ENCODE data around the gene RNF157.

The RNF157 gene

DNA sequence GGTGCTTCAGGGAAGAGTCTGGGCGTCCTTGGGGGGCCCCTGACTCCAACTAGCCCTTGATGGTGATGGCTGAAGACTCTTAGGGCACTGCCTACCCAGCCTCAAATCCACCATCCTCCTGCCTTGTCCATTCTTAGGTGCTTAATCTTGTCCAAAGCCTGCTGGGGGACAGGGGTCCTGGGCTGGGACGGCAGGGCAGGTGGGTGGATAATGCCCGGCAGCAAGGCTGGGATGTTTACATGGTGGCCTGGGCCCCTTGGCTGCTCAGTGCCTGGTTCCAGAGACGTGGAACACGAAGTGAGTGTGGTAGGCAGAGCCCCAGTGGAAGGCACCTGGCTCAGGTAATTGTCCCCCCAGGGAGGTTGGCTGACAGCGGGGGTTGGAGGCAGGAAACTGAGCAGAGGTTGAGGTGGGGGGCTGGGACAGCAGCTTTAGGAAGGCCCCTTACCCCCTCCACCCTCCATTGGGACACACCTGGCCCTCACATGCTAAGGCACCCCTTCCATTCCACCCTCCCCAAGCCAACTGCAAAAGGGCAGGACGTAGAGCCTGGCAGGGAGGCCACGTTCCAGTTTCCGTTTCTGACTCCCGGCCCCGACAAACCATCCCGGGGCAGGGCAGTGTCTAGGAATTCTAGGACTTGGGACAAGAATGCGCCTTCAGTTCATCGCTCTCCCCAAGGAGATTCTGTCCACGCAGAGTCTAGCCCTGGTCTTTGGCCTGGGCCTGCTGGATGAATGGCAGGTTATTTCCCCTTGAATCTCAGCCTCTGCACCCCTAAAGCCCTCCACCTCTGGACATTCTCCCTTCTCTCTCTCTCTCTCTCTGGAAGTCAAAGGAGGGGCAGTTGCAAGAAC, 101.2 kb downstream of the RNF157 start:
- DNase-seq = no peak

DNA sequence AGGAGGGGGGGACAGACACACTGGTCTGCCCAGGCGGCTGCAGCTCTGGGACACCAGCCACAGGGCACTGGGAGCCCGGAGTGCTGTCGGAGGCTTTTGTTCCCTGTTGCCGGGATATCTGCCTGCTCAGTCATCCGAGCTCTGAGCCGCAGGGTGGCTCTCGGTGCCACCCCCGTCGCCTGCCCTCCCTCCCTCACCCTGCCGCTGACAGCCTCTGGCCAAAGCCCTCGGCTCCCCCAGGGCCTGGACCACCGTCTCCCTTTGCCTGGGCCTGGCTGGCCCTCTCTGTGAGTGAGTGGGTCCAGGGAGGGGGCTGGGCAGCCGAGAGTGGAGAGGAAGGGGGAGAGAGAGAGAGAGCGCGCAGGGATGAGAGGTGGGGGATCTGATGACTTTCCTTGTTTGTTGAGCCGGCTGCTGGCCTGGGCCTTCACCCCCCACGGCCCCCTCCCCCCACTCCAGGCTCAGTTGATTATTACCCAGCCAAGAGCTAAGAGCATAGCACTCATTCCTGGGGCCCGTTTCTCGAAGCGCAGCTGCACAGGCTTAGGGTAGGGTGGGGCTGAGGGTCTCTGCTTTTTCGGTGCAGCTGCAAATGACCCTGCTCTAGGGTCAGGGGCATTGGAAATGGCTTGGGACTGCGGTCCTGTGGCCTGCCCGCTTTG, 101.9 kb downstream of the RNF157 start:
- peak; percentile 70 for DNase-seq

DNA sequence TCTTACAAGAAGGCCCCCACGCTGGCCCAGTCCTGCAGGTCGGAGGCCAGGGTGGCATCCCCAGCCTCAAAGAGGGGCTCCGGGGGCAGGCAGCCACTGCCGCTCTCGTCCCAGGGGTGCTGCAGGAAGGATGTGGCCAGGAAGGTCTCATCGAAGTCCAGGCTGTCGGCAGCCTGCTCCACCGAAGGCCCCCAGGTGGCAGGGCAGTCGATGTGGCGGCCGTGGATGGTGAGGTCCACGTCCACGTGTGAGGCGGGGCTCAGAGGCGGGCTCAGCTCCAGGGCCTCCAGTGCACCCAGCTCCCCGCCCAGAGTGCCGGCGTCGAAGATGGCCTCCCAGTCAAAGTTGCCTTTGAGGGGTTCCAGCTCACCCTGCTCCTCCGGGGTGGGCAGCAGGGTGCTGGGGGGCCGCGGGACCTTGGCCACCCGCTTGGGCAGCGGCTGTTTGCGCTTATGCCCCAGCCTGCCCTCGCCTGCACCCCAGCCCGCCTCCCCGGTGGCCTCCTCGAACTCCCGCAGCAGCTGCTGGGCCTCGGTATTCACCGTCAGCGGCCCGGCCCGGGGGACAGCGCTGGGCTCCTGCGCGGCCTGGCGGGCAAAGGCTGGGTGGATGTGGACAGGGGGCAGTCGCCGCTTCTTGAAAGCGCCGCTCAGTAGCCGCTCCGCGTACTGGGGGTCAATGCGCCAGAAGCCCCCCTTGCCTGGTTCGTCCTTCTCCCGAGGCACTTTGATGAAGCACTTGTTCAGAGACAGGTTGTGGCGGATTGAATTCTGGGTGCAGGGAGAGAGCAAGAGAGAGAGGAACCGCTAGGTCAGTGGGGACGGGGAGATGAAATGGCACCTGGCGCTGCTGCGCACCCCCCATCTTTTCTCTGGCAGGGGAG, 102.7 kb downstream of the RNF157 start:
- DNase-seq = no peak

DNA sequence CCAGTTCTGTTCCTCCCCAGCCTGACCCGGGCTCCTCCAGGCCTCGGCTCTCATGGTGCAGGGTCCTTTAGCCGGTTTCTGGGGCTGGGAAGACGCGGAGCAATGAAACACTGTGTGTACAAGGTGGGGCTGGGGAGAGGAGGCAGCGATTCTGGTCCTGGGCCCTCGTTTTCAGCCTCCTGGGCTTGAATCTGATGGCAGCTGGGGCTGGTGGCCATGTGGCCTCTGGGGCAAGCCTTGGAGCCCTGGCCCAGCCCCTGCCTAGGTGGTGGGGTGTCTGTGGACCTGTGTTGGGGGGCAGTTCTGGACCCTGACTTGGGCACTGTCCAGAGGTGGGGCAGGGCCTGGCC, 103.3 kb downstream of the RNF157 start:
- DNase-seq = no peak

DNA sequence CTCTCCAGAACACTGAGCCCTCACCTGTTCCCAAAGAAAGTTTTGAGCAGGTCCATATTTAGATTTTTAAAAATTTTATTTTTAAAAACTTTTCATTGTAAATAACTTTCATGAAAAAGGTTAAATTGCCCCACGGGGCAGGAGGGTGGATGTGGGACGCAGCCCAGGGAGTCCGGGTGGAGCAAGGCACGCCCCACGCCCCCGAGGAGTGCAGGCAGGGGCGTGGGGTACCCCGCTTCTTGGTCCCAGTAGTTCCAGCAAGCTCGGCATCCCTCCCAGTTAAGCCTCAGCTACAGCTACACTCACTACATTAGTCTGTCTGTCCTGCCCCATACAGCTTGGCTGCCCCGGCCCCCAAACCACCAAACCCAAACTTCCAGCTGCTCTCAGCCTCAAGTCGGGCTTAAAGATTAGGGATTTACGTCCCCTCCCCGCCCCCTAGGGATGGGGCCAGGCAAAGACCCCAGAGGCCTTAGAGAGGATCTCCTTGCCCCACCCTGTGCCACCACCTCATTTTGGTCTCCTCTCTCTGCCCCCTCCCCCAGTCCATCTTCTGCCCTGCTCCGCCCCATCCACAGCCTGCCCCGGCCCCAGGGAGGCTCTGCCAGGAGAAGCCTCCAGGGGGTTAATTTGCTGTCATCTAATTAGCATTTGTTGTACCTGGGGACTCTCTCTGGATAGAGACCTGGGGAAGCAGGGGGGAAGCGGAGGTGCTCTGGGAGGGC, 103.9 kb downstream of the RNF157 start:
- no peak for DNase-seq

DNA sequence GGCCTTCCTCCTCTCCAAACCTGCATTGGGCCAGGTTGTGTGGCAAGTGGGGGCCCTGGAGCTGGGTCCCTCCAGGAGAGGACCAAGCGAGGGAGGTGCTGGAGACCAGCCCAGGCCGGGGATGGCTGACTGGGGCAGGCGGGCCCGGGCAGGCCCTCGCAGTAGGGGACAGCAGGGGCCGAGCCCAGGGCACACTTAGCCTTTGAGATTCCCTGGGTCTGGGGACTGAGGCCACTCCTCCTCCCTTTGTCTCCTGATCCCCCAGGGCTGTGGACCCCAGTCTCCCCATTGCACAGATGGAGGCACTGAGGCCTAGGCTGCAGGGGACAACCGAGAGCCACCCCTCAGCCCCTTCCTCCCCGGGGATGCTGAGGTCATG, 104.5 kb downstream of the RNF157 start:
- no peak for DNase-seq

DNA sequence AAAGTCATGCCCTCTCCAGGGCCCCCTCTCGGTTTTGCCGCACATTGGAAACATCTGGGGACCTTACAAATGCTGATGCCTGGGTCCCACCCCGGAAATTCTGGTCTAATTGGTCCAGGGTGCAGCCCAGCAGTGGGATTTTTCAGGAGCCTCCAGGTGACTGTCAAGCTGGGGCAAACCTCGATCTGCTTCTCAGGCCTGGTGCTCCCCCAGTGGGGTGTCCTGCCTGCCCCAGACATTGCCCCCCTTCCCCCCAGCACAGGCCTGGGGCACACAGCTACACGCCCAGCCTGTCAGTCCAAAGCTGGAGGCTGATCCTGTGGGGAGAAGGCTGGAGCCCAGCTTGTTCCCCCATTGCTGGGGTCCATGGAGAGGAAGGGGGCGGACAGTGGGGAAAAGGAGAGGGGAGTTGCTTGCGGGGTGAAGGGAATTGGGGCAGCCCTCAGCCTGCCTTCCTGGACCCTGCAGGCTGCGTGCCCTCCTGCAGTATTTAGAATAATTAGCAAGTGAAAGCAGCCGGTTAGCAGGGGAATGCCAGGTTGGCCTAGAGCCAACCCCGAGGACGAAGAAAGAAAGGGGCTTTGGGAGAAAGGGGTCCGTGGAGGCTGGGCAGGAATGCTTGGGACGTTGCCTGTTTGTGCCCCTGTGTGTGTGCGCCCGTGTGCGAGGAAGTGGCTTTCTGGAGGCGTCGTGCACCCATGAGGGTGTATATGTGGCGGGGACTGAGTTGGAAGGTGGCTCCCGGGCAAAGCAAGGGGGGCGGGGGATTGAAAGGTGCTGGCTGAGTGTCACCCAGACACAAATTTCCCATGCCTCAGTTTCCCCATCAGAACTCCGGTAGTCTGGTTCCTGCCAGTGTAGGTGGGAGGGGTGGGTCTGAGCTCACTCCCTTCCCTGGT, 105.1 kb downstream of the RNF157 start:
- no peak for DNase-seq

DNA sequence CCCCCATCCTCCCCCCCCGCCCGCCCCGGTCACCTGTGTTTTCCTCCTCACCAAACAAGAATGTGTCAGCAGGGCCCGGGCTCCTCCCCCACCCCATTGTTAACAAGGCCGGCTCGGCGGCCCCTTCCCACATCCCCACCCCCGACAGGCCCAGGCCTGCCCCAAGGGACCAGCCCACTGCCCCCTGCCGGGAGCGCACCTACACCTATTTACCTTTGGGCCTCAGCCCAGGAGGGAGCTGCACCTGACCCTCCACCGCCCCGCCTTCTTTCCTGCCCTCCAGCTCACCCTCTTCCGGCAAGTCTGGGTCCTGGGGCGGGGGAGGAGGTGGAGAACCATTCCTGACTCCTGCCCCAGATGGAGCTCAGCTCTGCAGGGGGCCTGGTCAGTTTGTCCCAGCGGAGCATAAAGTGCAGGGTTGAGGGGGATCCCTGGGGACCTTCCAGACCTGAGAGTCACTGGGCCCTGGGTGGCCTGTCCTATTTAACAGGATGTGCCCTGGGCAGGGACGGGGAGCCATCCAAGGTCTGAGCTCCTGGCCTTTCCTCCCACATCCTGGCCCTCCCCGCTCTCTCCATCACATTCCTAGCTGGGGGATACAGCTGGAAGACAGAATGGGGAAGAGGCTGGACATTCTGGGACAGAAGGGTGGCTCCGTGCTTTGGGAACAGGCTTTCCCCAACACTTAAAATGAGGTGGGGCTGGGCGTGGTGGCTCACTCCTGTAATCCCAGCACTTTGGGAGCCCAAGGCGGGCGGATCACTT, 107.5 kb downstream of the RNF157 start:
- DNase-seq = peak; percentile 67

DNA sequence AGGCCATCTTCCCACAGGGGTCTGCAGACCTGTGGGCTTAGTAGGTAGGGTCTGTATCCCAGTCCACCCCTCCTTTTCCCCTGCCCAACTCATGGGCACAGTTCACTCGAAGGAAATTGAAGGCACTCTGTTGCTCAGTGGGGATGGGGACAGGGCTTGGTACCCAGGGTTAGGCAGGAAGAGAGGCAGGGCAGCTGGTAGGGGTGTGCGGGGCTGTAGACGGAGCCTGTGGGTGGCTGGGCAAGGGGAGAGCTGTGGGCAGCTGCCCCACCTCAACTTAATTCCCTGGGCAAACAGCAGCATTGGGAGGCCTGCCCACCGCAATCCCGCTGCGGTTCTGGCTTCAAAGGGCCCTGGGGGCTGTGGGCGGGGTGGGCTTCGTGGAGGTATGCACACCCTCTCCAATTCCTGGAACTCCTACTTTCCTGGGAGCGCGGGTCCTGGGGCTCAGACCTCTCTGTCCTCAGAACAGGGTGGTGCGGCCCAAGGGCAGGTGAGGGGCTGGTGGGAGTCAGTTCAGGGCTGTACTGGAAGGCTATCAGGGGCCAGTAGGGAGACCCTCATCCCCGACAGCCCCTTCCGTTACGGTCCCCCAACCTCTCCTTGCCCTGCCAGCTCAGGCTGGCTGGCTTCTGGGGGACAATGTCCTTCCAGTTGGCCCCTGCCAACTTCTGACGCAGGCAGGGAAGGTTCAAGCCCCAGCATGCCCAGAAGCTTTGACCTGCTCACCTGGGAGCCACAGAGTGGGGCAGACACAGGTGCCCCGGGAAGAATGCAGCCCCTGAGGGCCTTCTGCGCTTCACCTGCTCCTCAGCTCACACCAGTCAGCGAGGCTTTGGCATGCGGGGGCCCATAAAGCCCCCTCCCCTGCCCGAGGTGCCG, 108.4 kb downstream of the RNF157 start:
- DNase-seq = peak; percentile 67

DNA sequence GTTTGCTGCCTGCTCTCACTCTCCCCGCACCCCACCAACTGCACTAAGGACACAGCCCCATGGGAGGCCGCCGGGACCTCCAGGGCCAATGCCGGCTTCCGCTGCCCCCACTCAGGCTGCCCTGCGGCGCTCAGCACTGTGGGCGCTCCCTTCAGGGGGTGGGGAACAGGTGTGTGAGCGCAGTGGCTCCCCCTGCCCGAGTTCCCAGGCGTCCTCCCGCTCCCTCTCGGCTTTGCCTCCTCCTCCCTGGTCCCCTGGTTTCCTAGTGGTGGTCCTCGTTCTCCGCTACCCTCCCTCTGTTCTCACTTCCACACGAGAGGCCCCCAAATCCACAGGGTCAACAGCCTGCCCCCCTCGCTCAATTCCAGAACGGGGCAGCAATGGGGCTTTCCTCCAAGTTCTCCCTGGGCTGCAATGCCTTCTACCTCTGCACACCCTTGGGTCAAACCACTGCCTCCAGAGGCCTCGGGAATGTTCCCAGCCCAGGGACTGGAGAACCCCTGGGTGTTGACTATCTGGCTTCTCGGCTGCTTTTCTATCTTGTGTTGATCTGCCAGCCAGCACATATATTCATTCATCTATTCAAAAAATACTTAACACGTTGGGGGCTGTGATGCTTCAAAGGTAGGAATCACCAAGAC, 109.1 kb downstream of the RNF157 start:
- no peak for DNase-seq

DNA sequence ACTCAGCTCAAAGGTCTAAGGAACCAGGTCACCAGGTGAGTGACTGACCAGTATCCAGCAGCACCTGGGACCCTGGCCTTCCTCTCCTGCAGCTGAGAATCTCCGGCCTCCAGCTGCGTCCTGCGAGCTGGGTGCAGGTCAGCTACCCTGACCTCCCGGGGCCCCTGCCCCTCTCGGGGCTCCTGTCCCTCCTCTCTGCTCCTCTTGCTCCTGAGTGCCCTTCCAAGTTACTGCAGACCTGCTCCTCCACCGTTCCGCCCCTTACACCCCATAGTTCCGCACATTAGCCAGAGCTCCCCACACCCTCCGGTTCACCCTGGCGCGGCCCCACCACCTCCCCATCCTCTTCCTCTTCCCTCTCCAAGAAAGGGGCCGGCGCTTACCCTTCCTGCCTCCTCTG, 109.8 kb downstream of the RNF157 start:
- DNase-seq = no peak

DNA sequence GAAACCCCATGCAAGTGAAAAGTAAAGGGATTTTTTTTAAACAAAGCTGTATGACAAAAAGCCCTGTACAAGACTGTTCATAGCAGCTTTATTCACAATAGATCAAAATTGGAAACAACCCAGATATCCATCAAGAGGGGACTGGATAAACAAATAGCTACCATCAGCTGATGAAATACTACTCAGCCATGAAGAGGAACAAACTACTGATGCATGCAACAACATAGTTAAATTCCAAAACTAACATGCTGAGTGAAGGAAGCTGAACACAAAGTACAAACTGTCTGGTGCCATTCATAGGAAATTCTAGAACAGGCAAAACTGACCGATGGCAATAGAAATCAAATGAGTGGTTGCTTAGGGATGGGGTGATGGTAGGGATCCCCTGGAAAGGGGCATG, 114.4 kb downstream of the RNF157 start:
- DNase-seq = no peak

DNA sequence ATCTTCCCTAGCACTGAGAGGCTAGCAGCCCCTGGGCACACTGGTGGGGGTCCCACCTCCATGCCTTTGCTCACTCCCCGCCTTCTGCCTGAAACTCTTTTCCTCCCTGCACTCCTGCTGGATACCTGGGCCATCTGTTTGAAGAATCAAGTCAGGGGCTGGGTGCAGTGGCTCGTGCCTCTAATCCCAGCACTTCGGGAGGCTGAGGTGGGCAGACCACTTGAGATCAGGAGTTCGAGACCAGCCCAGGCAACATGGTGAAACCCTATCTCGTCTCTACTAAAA, 115.0 kb downstream of the RNF157 start:
- DNase-seq = no peak

DNA sequence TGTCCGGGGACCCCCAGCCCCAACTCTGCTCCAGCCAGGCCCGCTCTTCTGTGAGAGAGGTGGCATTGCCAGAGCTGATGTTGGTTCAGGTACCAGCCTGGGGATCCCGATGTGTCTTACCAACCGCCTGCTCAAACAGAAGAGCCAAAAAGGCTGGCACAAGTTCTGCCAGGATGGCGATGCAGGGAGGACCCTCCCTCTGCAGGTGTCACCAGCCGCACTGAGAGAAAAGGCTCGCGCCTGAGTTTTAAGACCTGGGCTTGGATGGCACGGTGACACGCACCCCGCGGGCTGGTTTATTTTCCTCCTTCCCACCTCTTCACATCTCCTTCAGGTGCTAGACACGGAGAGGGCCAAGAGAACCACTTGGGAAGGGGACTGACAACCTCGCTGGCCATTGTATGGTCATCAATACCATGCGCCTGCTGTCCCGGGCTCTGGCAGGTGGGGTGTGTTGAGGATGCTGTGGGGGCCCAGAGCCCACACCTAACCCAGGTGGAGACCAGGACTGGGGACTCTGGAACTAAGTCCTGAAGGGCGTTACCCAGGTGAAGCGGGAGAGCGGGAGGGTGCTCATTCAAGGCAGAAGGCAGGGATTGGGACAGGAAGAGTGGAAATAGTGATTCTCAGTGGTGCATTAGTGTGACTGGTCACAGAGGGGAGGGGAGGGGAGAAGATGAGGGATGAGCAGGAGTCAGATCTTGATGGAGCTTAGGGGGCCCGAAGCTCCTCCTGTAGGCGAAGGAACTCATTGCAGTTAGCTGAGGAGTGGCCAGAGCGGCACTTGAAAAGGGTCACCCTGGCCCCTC, 115.5 kb downstream of the RNF157 start:
- DNase-seq = no peak

DNA sequence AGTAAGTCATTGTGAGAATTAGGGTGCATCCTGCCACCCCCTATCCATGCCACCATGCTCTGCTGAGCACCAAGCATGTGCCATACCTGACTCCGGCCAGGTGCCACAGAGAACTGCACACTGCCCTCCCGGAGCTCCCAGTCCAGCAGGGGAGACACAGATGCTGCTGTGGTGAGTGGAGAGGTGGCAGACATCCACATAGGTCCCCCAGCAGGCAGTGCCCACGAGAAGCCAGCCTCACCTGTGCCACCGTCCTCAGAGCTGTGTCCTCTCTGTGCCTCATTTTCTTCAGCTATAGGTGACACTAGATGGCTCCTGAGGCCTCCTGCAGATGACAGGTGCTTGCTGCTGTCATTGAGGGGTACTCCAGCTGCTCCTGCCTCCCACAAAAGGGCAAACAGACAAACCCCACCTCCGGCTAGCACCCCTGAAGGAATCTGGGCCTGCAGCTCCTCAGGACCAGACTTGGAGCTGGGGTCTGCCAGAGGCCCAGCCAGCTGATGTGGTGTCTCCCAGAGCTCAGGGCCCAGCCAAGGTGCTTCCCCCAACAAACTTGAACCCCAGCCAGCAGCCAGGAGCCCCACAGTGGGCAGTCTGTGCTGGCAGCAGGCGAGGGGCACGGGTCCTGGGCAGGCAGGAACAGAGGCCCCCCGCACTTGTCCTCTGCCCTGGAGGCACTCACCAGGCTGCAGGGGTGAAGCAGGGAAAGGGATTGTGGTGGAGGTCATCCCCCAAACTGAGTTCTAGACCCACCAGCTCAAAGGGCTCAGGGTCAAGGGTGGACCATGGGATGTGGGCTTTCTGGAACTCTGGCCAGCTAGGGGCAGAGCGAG, 116.3 kb downstream of the RNF157 start:
- no peak for DNase-seq

DNA sequence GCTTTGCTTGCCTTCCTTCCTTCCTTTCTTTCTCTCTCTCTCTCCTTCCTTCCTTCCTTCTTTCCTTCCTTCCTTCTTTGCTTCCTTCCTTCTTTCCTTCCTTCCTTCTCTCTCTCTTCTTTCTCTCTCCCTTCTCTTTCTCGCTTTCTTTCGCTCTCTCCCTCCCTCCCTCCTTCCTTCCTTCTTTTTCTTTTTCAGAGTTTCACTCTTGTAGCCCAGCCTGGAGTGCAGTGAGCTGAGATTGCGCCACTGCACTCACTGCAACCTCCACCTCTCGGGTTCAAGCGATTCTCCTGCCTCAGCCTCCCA, 117.1 kb downstream of the RNF157 start:
- no peak for DNase-seq

DNA sequence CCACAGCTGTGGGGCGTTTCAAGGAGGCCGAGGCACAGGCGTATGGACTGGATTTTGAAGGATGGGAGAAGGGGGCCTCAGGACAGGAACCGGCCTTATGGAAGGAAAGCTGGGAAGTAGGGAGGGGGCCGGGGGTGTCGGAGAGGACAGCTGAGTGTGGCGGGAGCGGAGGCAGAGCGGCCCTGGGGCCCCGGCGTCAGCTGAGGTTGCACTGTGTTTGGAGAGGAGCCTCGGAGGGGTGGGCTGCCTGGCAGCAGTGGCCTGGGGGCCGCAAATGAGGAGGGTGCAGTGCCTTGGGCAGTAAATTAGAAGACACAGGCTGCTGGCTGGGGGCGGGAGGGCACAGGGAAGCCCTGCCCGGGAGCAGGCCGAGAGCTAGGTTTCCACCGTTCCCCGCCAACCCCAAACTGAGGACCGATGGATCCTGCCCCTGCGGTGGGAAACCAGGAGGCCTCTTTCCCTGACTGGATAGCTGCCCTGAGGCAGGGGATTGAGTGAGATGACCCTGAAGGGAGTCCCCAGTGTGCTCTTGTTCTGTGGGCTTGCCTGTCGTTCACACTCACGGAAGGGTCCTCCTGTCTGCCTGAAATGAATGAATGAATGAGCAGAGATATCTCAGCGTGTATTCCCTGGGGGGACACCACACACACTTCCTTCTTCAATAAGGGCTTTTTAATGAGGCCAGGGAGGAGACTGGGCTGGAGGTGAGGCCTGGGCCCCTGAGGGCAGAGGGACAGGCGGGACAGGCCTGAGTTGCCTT, 117.7 kb downstream of the RNF157 start:
- no peak for DNase-seq
